ENCODE results near the gene RGS6.

Gene RGS6

GRCh38 chr14:72560889-72561493 is 628.8 kb downstream of the RGS6 start:
- ChIA-PET POLR2A (no interaction called here), CTCF (no interaction called here)
- TF ChIP-seq FOXK2 (IDR thresholded peaks at IDR 0.05), result no peak
- TF ChIP-seq TARDBP (IDR thresholded peaks at IDR 0.05), result no peak
- TF ChIP-seq NFRKB (IDR thresholded peaks at IDR 0.05), result no peak
- no peak for TF ChIP-seq ZNF384 (IDR thresholded peaks at IDR 0.05)
- TF ChIP-seq SP1 (IDR thresholded peaks at IDR 0.05), result no peak
- no peak for TF ChIP-seq PKNOX1 (IDR thresholded peaks at IDR 0.05)
- no peak for TF ChIP-seq HDGF (IDR thresholded peaks at IDR 0.05; ENCODE audit: borderline replicate concordance)
- TF ChIP-seq SUZ12 (IDR thresholded peaks at IDR 0.05), result no peak
- no peak for TF ChIP-seq L3MBTL2 (conservative IDR thresholded peaks at IDR 0.05)
- TF ChIP-seq FOXA1 (IDR thresholded peaks at IDR 0.05), result no peak
- no peak for TF ChIP-seq BHLHE40 (IDR thresholded peaks at IDR 0.05; ENCODE audit: borderline replicate concordance)
- no peak for DNase-seq (ENCODE audit: extremely low spot score)

GRCh38 chr14:72562300-72562699 is 630.1 kb downstream of the RGS6 start:
- TF ChIP-seq NFRKB (IDR thresholded peaks at IDR 0.05), result no peak
- no peak for TF ChIP-seq SUZ12 (IDR thresholded peaks at IDR 0.05)
- TF ChIP-seq LEF1 (IDR thresholded peaks at IDR 0.05; ENCODE audit: borderline replicate concordance), result no peak
- TF ChIP-seq ARNT (IDR thresholded peaks at IDR 0.05), result no peak
- TF ChIP-seq BHLHE40 (IDR thresholded peaks at IDR 0.05; ENCODE audit: borderline replicate concordance), result no peak
- no peak for TF ChIP-seq PKNOX1 (IDR thresholded peaks at IDR 0.05)
- no peak for TF ChIP-seq SP1 (IDR thresholded peaks at IDR 0.05)
- TF ChIP-seq L3MBTL2 (conservative IDR thresholded peaks at IDR 0.05), result no peak
- no peak for TF ChIP-seq HDGF (IDR thresholded peaks at IDR 0.05; ENCODE audit: borderline replicate concordance)
- no peak for TF ChIP-seq FOXM1 (IDR thresholded peaks at IDR 0.05; ENCODE audit: borderline replicate concordance)
- no peak for TF ChIP-seq ELF4 (IDR thresholded peaks at IDR 0.05)
- TF ChIP-seq TARDBP (IDR thresholded peaks at IDR 0.05), result no peak
- TF ChIP-seq FOXK2 (IDR thresholded peaks at IDR 0.05), result no peak
- no peak for TF ChIP-seq ZNF384 (IDR thresholded peaks at IDR 0.05)
- TF ChIP-seq FOXA1 (IDR thresholded peaks at IDR 0.05), result no peak
- no peak for TF ChIP-seq CTBP1 (IDR thresholded peaks at IDR 0.05; ENCODE audit: borderline replicate concordance)
- ChIA-PET POLR2A (no interaction called here), CTCF (no interaction called here)
- no peak for DNase-seq (ENCODE audit: extremely low spot score)

- ChIA-PET CTCF (no interaction called here), POLR2A (no interaction called here)
- no peak for DNase-seq (ENCODE audit: extremely low spot score)
- TF ChIP-seq FOXA1 (IDR thresholded peaks at IDR 0.05) (no peak), SUZ12 (IDR thresholded peaks at IDR 0.05) (no peak), BHLHE40 (IDR thresholded peaks at IDR 0.05; ENCODE audit: borderline replicate concordance) (no peak), ARNT (IDR thresholded peaks at IDR 0.05) (no peak), LEF1 (IDR thresholded peaks at IDR 0.05; ENCODE audit: borderline replicate concordance) (no peak), CTBP1 (IDR thresholded peaks at IDR 0.05; ENCODE audit: borderline replicate concordance) (no peak), HDGF (IDR thresholded peaks at IDR 0.05; ENCODE audit: borderline replicate concordance) (no peak), FOXK2 (IDR thresholded peaks at IDR 0.05) (no peak), L3MBTL2 (conservative IDR thresholded peaks at IDR 0.05) (no peak), ZNF384 (IDR thresholded peaks at IDR 0.05) (no peak), TARDBP (IDR thresholded peaks at IDR 0.05) (no peak), SP1 (IDR thresholded peaks at IDR 0.05) (no peak), FOXM1 (IDR thresholded peaks at IDR 0.05; ENCODE audit: borderline replicate concordance) (no peak), ELF4 (IDR thresholded peaks at IDR 0.05) (no peak), NFRKB (IDR thresholded peaks at IDR 0.05) (no peak)
Observed at GRCh38 chr14:72563676-72564075, 631.4 kb downstream of the RGS6 start.

- CTCF ChIA-PET, result no interaction called here
- POLR2A ChIA-PET, result no interaction called here
- DNase-seq (ENCODE audit: extremely low spot score), result no peak
- TF ChIP-seq LEF1 (IDR thresholded peaks at IDR 0.05; ENCODE audit: borderline replicate concordance) (no peak), BHLHE40 (IDR thresholded peaks at IDR 0.05; ENCODE audit: borderline replicate concordance) (no peak), CTBP1 (IDR thresholded peaks at IDR 0.05; ENCODE audit: borderline replicate concordance) (no peak), L3MBTL2 (conservative IDR thresholded peaks at IDR 0.05) (no peak), SUZ12 (IDR thresholded peaks at IDR 0.05) (no peak), HDGF (IDR thresholded peaks at IDR 0.05; ENCODE audit: borderline replicate concordance) (no peak), SP1 (IDR thresholded peaks at IDR 0.05) (no peak), FOXA1 (IDR thresholded peaks at IDR 0.05) (no peak), PKNOX1 (IDR thresholded peaks at IDR 0.05) (no peak), ARNT (IDR thresholded peaks at IDR 0.05) (no peak), ELF4 (IDR thresholded peaks at IDR 0.05) (no peak), NFRKB (IDR thresholded peaks at IDR 0.05) (no peak), FOXK2 (IDR thresholded peaks at IDR 0.05) (no peak), TARDBP (IDR thresholded peaks at IDR 0.05) (no peak), ZNF384 (IDR thresholded peaks at IDR 0.05) (no peak), FOXM1 (IDR thresholded peaks at IDR 0.05; ENCODE audit: borderline replicate concordance) (no peak)
Observed at GRCh38 chr14:72565149-72565559, 632.9 kb downstream of the RGS6 start.

GRCh38 chr14:72565917-72566316 is 633.7 kb downstream of the RGS6 start:
- DNase-seq (ENCODE audit: extremely low spot score), result no peak
- POLR2A ChIA-PET, result no interaction called here
- CTCF ChIA-PET, result no interaction called here
- TF ChIP-seq FOXA1 (IDR thresholded peaks at IDR 0.05), result no peak
- TF ChIP-seq CTBP1 (IDR thresholded peaks at IDR 0.05; ENCODE audit: borderline replicate concordance), result no peak
- no peak for TF ChIP-seq BHLHE40 (IDR thresholded peaks at IDR 0.05; ENCODE audit: borderline replicate concordance)
- TF ChIP-seq L3MBTL2 (conservative IDR thresholded peaks at IDR 0.05), result no peak
- no peak for TF ChIP-seq ELF4 (IDR thresholded peaks at IDR 0.05)
- no peak for TF ChIP-seq FOXK2 (IDR thresholded peaks at IDR 0.05)
- no peak for TF ChIP-seq ZNF384 (IDR thresholded peaks at IDR 0.05)
- no peak for TF ChIP-seq PKNOX1 (IDR thresholded peaks at IDR 0.05)
- no peak for TF ChIP-seq FOXM1 (IDR thresholded peaks at IDR 0.05; ENCODE audit: borderline replicate concordance)
